GM12872 (cell line): ENCODE data around the gene PARL.

Experiments
- CTCF ChIP-seq: IDR thresholded peaks from 3 replicates; pipeline ENCODE4 v1.5.1; 2011; ENCODE audit warnings: low read depth, mild to moderate bottlenecking, low read length, moderate library complexity; ENCODE audit not compliant: insufficient read depth

PARL gene

GRCh38 chr3:183816681-183817510 is 67.8 kb downstream of the PARL start:
- no peak for TF ChIP-seq CTCF

GRCh38 chr3:183815951-183816475 is 68.7 kb downstream of the PARL start:
- TF ChIP-seq CTCF: no peak

GRCh38 chr3:183815563-183815940 is 69.1 kb downstream of the PARL start:
- no peak for TF ChIP-seq CTCF

GRCh38 chr3:183814240-183814639 is 70.4 kb downstream of the PARL start:
- no peak for TF ChIP-seq CTCF

GRCh38 chr3:183812761-183813445 is 71.8 kb downstream of the PARL start:
- TF ChIP-seq CTCF: no peak

- no peak for TF ChIP-seq CTCF
These were observed 73.0 kb downstream of the PARL start for GRCh38 chr3:183811638-183812037.

- no peak for TF ChIP-seq CTCF
These were observed 73.8 kb downstream of the PARL start for GRCh38 chr3:183810643-183811594.
